Measurements from ENCODE around the gene NR6A1. TPM values are rescaled to one million over a fixed set of nuclear protein-coding genes. Genes with fewer than 3 reads are reported as not detected.

The NR6A1 gene
- total RNA-seq, 1 donor from 2014 or later, result 63.8 TPM

GRCh38 chr9:124491049-124491975, 279.8 kb downstream of the NR6A1 start:
- Mint-ChIP-seq H3K4me3 (ENCODE audit: unreplicated experiment) (no peak overlapping the region), H3K36me3 (ENCODE audit: low read depth, unreplicated experiment) (peaks cover 3% of the 10 kb centered on the region), H3K4me1 (ENCODE audit: unreplicated experiment) (peaks cover 6% of the 10 kb centered on the region), H3K27ac (ENCODE audit: unreplicated experiment) (no peak overlapping the region), H3K27me3 (ENCODE audit: unreplicated experiment) (peaks cover 6% of the 10 kb centered on the region), H3K9me3 (ENCODE audit: unreplicated experiment) (no peaks in the 10 kb centered on the region)
- TF ChIP-seq CTCF (IDR thresholded peaks at IDR 0.05; ENCODE audit: unreplicated experiment), result no peak
- no peak for DNase-seq (ENCODE audit: low spot score)

- TF ChIP-seq CTCF (IDR thresholded peaks at IDR 0.05; ENCODE audit: unreplicated experiment), result no peak
- no peak for DNase-seq (ENCODE audit: low spot score)
- Mint-ChIP-seq H3K9me3 (ENCODE audit: unreplicated experiment) (no peaks in the 10 kb centered on the region), H3K27ac (ENCODE audit: unreplicated experiment) (no peak overlapping the region), H3K36me3 (ENCODE audit: low read depth, unreplicated experiment) (peaks cover 3% of the 10 kb centered on the region), H3K4me3 (ENCODE audit: unreplicated experiment) (no peak overlapping the region), H3K4me1 (ENCODE audit: unreplicated experiment) (no peaks in the 10 kb centered on the region), H3K27me3 (ENCODE audit: unreplicated experiment) (peaks cover 8% of the 10 kb centered on the region)
These were observed 281.1 kb downstream of the NR6A1 start for GRCh38 chr9:124490004-124490403.

- TF ChIP-seq CTCF (IDR thresholded peaks at IDR 0.05; ENCODE audit: unreplicated experiment), result no peak
- Mint-ChIP-seq H3K9me3 (ENCODE audit: unreplicated experiment) (no peaks in the 10 kb centered on the region), H3K4me3 (ENCODE audit: unreplicated experiment) (no peak overlapping the region), H3K27me3 (ENCODE audit: unreplicated experiment) (peaks cover 8% of the 10 kb centered on the region), H3K4me1 (ENCODE audit: unreplicated experiment) (no peaks in the 10 kb centered on the region), H3K27ac (ENCODE audit: unreplicated experiment) (no peak overlapping the region), H3K36me3 (ENCODE audit: low read depth, unreplicated experiment) (peaks cover 3% of the 10 kb centered on the region)
- DNase-seq (ENCODE audit: low spot score), result no peak
These were observed 281.9 kb downstream of the NR6A1 start for GRCh38 chr9:124489222-124489621.

- no peaks in the 10 kb centered on the region for H3K4me1 Mint-ChIP-seq (ENCODE audit: unreplicated experiment)
- no peak overlapping the region for H3K27ac Mint-ChIP-seq (ENCODE audit: unreplicated experiment)
- no peak overlapping the region for H3K4me3 Mint-ChIP-seq (ENCODE audit: unreplicated experiment)
- DNase-seq (ENCODE audit: low spot score), result no peak
- peaks cover 3% of the 10 kb centered on the region for H3K36me3 Mint-ChIP-seq (ENCODE audit: low read depth, unreplicated experiment)
- no peaks in the 10 kb centered on the region for H3K9me3 Mint-ChIP-seq (ENCODE audit: unreplicated experiment)
- peaks cover 9% of the 10 kb centered on the region for H3K27me3 Mint-ChIP-seq (ENCODE audit: unreplicated experiment)
- no peak for TF ChIP-seq CTCF (IDR thresholded peaks at IDR 0.05; ENCODE audit: unreplicated experiment)
These were observed 282.4 kb downstream of the NR6A1 start for GRCh38 chr9:124488641-124489210.

Measured in endothelial cell (in vitro differentiated cells).